ENCODE data around the gene CPVL. TPM values are rescaled to one million over a fixed set of nuclear protein-coding genes. Genes with fewer than 3 reads are reported as not detected.

CPVL gene
- total and polyA plus RNA-seq, 7 experiments from 2014 or later: 0.32 to 88.3 (median 3.0) TPM

GRCh38 chr7:28977881-28978280 lies 168.5 kb downstream of the CPVL start:
- intact Hi-C loops (cut with micrococcal nuclease): no loop called here
- Histone ChIP-seq H3K27me3 (ENCODE audit: control insufficient read depth in 2 of 2, insufficient read depth in 2 of 2, low read length in 2 of 2) (no peaks in the 10 kb centered on the region), H3K4me1 (ENCODE audit: control insufficient read depth in 2 of 2, insufficient read depth in 2 of 2, low read length in 2 of 2) (no peaks in the 10 kb centered on the region), H3K36me3 (ENCODE audit: control insufficient read depth in 2 of 3, insufficient read depth in 3 of 3, low read length in 3 of 3) (no peaks in the 10 kb centered on the region), H3K4me3 (ENCODE audit: low read length) (no peak overlapping the region), H3K9me3 (ENCODE audit: control insufficient read depth in 2 of 3, low read length in 3 of 3) (peaks cover 0 to 8% (median 0%) of the 10 kb centered on the region in 3 experiments), H3K27ac (ENCODE audit: low read depth, low read length) (no peak overlapping the region)
- peaks cover 0 to 9% (median 0%) of the 10 kb centered on the region in 5 donors for H3K36me3 Mint-ChIP-seq
- peaks cover 0 to 33% (median 22%) of the 10 kb centered on the region in 5 donors for H3K27me3 Mint-ChIP-seq
- H3K9me3 Mint-ChIP-seq: peaks cover 3 to 13% (median 11%) of the 10 kb centered on the region in 11 donors
- ChIA-PET POLR2A (no interaction called here), CTCF (no interaction called here)
- no peaks in the 10 kb centered on the region for H3K4me1 Mint-ChIP-seq
- ATAC-seq: no peak
- no peak overlapping the region for H3K4me3 Mint-ChIP-seq
- H3K27ac Mint-ChIP-seq: peak overlapping the region in 1 of 9 donors; percentile 32
- DNase-seq: no peak

- CTCF ChIA-PET: no interaction called here
- H3K4me3 Mint-ChIP-seq: no peak overlapping the region
- H3K27me3 ChIP-seq (ENCODE audit: control insufficient read depth in 2 of 2, insufficient read depth in 2 of 2, low read length in 2 of 2): no peaks in the 10 kb centered on the region
- no peaks in the 10 kb centered on the region for H3K36me3 ChIP-seq (ENCODE audit: control insufficient read depth in 2 of 3, insufficient read depth in 3 of 3, low read length in 3 of 3)
- ATAC-seq (no peak), DNase-seq (no peak)
- peaks cover 6 to 25% (median 17%) of the 10 kb centered on the region in 11 donors for H3K9me3 Mint-ChIP-seq
- H3K27ac Mint-ChIP-seq: no peak overlapping the region
- peaks cover 0 to 12% (median 0%) of the 10 kb centered on the region in 3 experiments for H3K9me3 ChIP-seq (ENCODE audit: control insufficient read depth in 2 of 3, low read length in 3 of 3)
- peaks cover 0 to 34% (median 23%) of the 10 kb centered on the region in 5 donors for H3K27me3 Mint-ChIP-seq
- intact Hi-C loops (cut with micrococcal nuclease): no loop called here
- no peaks in the 10 kb centered on the region for H3K4me1 Mint-ChIP-seq
- no peak overlapping the region for H3K27ac ChIP-seq (ENCODE audit: low read depth, low read length)
- H3K4me1 ChIP-seq (ENCODE audit: control insufficient read depth in 2 of 2, insufficient read depth in 2 of 2, low read length in 2 of 2): no peaks in the 10 kb centered on the region
- POLR2A ChIA-PET: no interaction called here
- peaks cover 0 to 11% (median 0%) of the 10 kb centered on the region in 5 donors for H3K36me3 Mint-ChIP-seq
- no peak overlapping the region for H3K4me3 ChIP-seq (ENCODE audit: low read length)
These were observed 170.3 kb downstream of the CPVL start for GRCh38 chr7:28976022-28976421.

GRCh38 chr7:28973591-28973990 lies 172.7 kb downstream of the CPVL start:
- CTCF ChIA-PET: no interaction called here
- H3K27ac Mint-ChIP-seq: no peak overlapping the region
- H3K36me3 Mint-ChIP-seq: peaks cover 0 to 11% (median 0%) of the 10 kb centered on the region in 5 donors

GRCh38 chr7:28964056-28964455 lies 182.3 kb downstream of the CPVL start:
- Histone ChIP-seq H3K4me1 (ENCODE audit: control insufficient read depth in 2 of 2, insufficient read depth in 2 of 2, low read length in 2 of 2) (no peaks in the 10 kb centered on the region), H3K9me3 (ENCODE audit: control insufficient read depth in 2 of 3, low read length in 3 of 3) (no peaks in the 10 kb centered on the region), H3K4me3 (ENCODE audit: low read length) (no peak overlapping the region), H3K27me3 (ENCODE audit: control insufficient read depth in 2 of 2, insufficient read depth in 2 of 2, low read length in 2 of 2) (no peaks in the 10 kb centered on the region), H3K27ac (ENCODE audit: low read depth, low read length) (no peak overlapping the region), H3K36me3 (ENCODE audit: control insufficient read depth in 2 of 3, insufficient read depth in 3 of 3, low read length in 3 of 3) (no peaks in the 10 kb centered on the region)
- CTCF ChIA-PET: interaction anchor here (0.6 kb wide), 1 partner anchor 22 kb away, joined by 3 read pairs; no protein-coding TSS in a partner anchor
- intact Hi-C loops (cut with micrococcal nuclease): no loop called here
- Mint-ChIP-seq H3K27ac (no peak overlapping the region), H3K9me3 (peaks cover 0 to 1% (median 0%) of the 10 kb centered on the region in 11 donors), H3K27me3 (peaks cover 16 to 32% (median 30%) of the 10 kb centered on the region in 5 donors), H3K36me3 (no peaks in the 10 kb centered on the region), H3K4me1 (peaks cover 0 to 2% (median 0%) of the 10 kb centered on the region in 7 donors), H3K4me3 (no peak overlapping the region)
- POLR2A ChIA-PET: no interaction called here
- ATAC-seq (no peak), DNase-seq (no peak)

More at GRCh38 chr7:28973591-28973990, 172.7 kb downstream of the CPVL start:
- H3K4me1 Mint-ChIP-seq: no peaks in the 10 kb centered on the region
- H3K4me1 ChIP-seq (ENCODE audit: control insufficient read depth in 2 of 2, insufficient read depth in 2 of 2, low read length in 2 of 2): no peaks in the 10 kb centered on the region
- intact Hi-C loops (cut with micrococcal nuclease): no loop called here
- ATAC-seq (no peak), DNase-seq (no peak)
- POLR2A ChIA-PET: no interaction called here
- no peaks in the 10 kb centered on the region for H3K36me3 ChIP-seq (ENCODE audit: control insufficient read depth in 2 of 3, insufficient read depth in 3 of 3, low read length in 3 of 3)
- H3K27me3 ChIP-seq (ENCODE audit: control insufficient read depth in 2 of 2, insufficient read depth in 2 of 2, low read length in 2 of 2): no peaks in the 10 kb centered on the region
- no peak overlapping the region for H3K4me3 ChIP-seq (ENCODE audit: low read length)
- H3K4me3 Mint-ChIP-seq: no peak overlapping the region
- peaks cover 0 to 36% (median 16%) of the 10 kb centered on the region in 5 donors for H3K27me3 Mint-ChIP-seq
- H3K27ac ChIP-seq (ENCODE audit: low read depth, low read length): no peak overlapping the region
- peaks cover 0 to 12% (median 0%) of the 10 kb centered on the region in 3 experiments for H3K9me3 ChIP-seq (ENCODE audit: control insufficient read depth in 2 of 3, low read length in 3 of 3)
- peaks cover 5 to 36% (median 18%) of the 10 kb centered on the region in 11 donors for H3K9me3 Mint-ChIP-seq

- H3K4me1 ChIP-seq (ENCODE audit: control insufficient read depth in 2 of 2, insufficient read depth in 2 of 2, low read length in 2 of 2): peaks cover 0 to 3% of the 10 kb centered on the region in 2 donors
- H3K27me3 ChIP-seq (ENCODE audit: control insufficient read depth in 2 of 2, insufficient read depth in 2 of 2, low read length in 2 of 2): no peaks in the 10 kb centered on the region
- no peaks in the 10 kb centered on the region for H3K36me3 ChIP-seq (ENCODE audit: control insufficient read depth in 2 of 3, insufficient read depth in 3 of 3, low read length in 3 of 3)
- intact Hi-C loops (cut with micrococcal nuclease): no loop called here
- H3K9me3 Mint-ChIP-seq: peaks cover 0 to 1% (median 0%) of the 10 kb centered on the region in 11 donors
- ATAC-seq: no peak
- H3K36me3 Mint-ChIP-seq: no peaks in the 10 kb centered on the region
- peaks cover 4 to 10% (median 8%) of the 10 kb centered on the region in 7 donors for H3K4me1 Mint-ChIP-seq
- no peak overlapping the region for H3K4me3 Mint-ChIP-seq
- no peaks in the 10 kb centered on the region for H3K9me3 ChIP-seq (ENCODE audit: control insufficient read depth in 2 of 3, low read length in 3 of 3)
- H3K27ac ChIP-seq (ENCODE audit: low read depth, low read length): no peak overlapping the region
- DNase-seq: no peak
- H3K4me3 ChIP-seq (ENCODE audit: low read length): no peak overlapping the region
- no peak overlapping the region for H3K27ac Mint-ChIP-seq
- ChIA-PET CTCF (no interaction called here), POLR2A (no interaction called here)
- peaks cover 31 to 42% (median 40%) of the 10 kb centered on the region in 5 donors for H3K27me3 Mint-ChIP-seq
These were observed 184.4 kb downstream of the CPVL start for GRCh38 chr7:28961972-28962371.

GRCh38 chr7:28960071-28960840 lies 186.1 kb downstream of the CPVL start:
- Mint-ChIP-seq H3K4me3 (no peak overlapping the region), H3K27me3 (peaks cover 38 to 44% (median 40%) of the 10 kb centered on the region in 5 donors), H3K9me3 (peaks cover 0 to 1% (median 0%) of the 10 kb centered on the region in 11 donors), H3K27ac (no peak overlapping the region), H3K36me3 (no peaks in the 10 kb centered on the region), H3K4me1 (peaks cover 4 to 12% (median 8%) of the 10 kb centered on the region in 7 donors)
- intact Hi-C loops (cut with micrococcal nuclease): no loop called here
- Histone ChIP-seq H3K4me3 (ENCODE audit: low read length) (no peak overlapping the region), H3K4me1 (ENCODE audit: control insufficient read depth in 2 of 2, insufficient read depth in 2 of 2, low read length in 2 of 2) (peaks cover 0 to 3% of the 10 kb centered on the region in 2 donors), H3K9me3 (ENCODE audit: control insufficient read depth in 2 of 3, low read length in 3 of 3) (no peaks in the 10 kb centered on the region), H3K36me3 (ENCODE audit: control insufficient read depth in 2 of 3, insufficient read depth in 3 of 3, low read length in 3 of 3) (no peaks in the 10 kb centered on the region), H3K27ac (ENCODE audit: low read depth, low read length) (no peak overlapping the region), H3K27me3 (ENCODE audit: control insufficient read depth in 2 of 2, insufficient read depth in 2 of 2, low read length in 2 of 2) (no peaks in the 10 kb centered on the region)
- ChIA-PET POLR2A (no interaction called here), CTCF (interaction anchor here (0.6 kb wide), 1 partner anchor 532 kb away, joined by 3 read pairs; no protein-coding TSS in a partner anchor)
- no peak for DNase-seq
- peak; percentile 19 for ATAC-seq

Data from naive thymus-derived CD4-positive, alpha-beta T cell (primary cell).